Endodermal cell (in vitro differentiated cells): ENCODE measurements around the gene SDK1. TPM values are rescaled to one million over a fixed set of nuclear protein-coding genes. Genes with fewer than 3 reads are reported as not detected.

Source experiments
- DNase-seq: peaks from one replicate; pipeline ENCODE4 v3.0.0-alpha.2; 2017
- H3K27ac ChIP-seq: 2 replicates; pipeline ENCODE4 v1.5.1; 2013; ENCODE audit warnings: mild to moderate bottlenecking, low read depth, low read length, moderate library complexity
- H3K27me3 ChIP-seq: 2 replicates; pipeline ENCODE4 v1.6.1; 2013; ENCODE audit warnings: mild to moderate bottlenecking, low read length, moderate library complexity; ENCODE audit not compliant: insufficient read depth, control insufficient read depth, poor library complexity, severe bottlenecking
- H3K36me3 ChIP-seq: 2 replicates; pipeline ENCODE4 v1.7.0; 2013; ENCODE audit warnings: mild to moderate bottlenecking, low read length, moderate library complexity; ENCODE audit not compliant: control insufficient read depth, insufficient read depth
- H3K4me1 ChIP-seq: one replicate; pipeline ENCODE4 v1.7.0; 2013; ENCODE audit warnings: low read length; ENCODE audit not compliant: control insufficient read depth, insufficient read depth
- H3K4me3 ChIP-seq: 2 replicates; pipeline ENCODE4 v1.5.1; 2013; ENCODE audit warnings: mild to moderate bottlenecking, low read length, moderate library complexity
- H3K9ac ChIP-seq: 2 replicates; pipeline ENCODE4 v1.6.1; 2013; ENCODE audit warnings: mild to moderate bottlenecking, low read length, moderate library complexity; ENCODE audit not compliant: poor library complexity, severe bottlenecking; ENCODE audit errors: extremely low read depth
- H3K9me3 ChIP-seq: 2 replicates; pipeline ENCODE4 v1.6.1; 2013; ENCODE audit warnings: mild to moderate bottlenecking, low read length, moderate library complexity; ENCODE audit not compliant: control insufficient read depth
- H3K27ac Mint-ChIP-seq: 2 replicates; pipeline ENCODE4 v1.8.0; 2020; ENCODE audit warnings: mixed read lengths
- H3K27me3 Mint-ChIP-seq: 2 replicates; pipeline ENCODE4 v1.8.0; 2021; ENCODE audit warnings: mild to moderate bottlenecking, mixed read lengths; ENCODE audit not compliant: insufficient read depth
- H3K36me3 Mint-ChIP-seq: 2 replicates; pipeline ENCODE4 v1.8.0; 2020; ENCODE audit warnings: low read depth, mixed read lengths
- H3K4me1 Mint-ChIP-seq: 2 replicates; pipeline ENCODE4 v1.8.0; 2020; ENCODE audit warnings: mixed read lengths
- H3K4me3 Mint-ChIP-seq: 2 replicates; pipeline ENCODE4 v1.8.0; 2020; ENCODE audit warnings: mild to moderate bottlenecking, moderate library complexity, mixed read lengths
- H3K9me3 Mint-ChIP-seq: 2 replicates; pipeline ENCODE4 v1.8.0; 2020; ENCODE audit warnings: mild to moderate bottlenecking, mixed read lengths
- WGBS, 2 experiments: methylation state at CpG; one replicate each; pipeline versions ENCODE4 v1.1.5 to v1.1.7; 2013; ENCODE audit warnings: missing lambda C conversion rate in 2 of 2, mixed read lengths in 1 of 2; ENCODE audit not compliant: insufficient coverage in 1 of 2, insufficient read length in 1 of 2; 5-methylcytosine and 5-hydroxymethylcytosine counted together
- total RNA-seq, 2 donors: library from RNA; stranded (reverse); fragmentation: NEBNext Ultra II Directional in 1 of 2; extraction: Animal tissue kit (Norgen Biotek cat#: 25700) in 1 of 2; gene quantifications; 2 replicates in 1 of 2; 3 replicates in 1 of 2; pipeline ENCODE4 v1.2.1, GENCODE V29; 2021
- TF ChIP-seq, protein P1 (sequence below): fragments of 200-600 bp; sonication (generic); conservative IDR thresholded peaks from 2 replicates; pipeline ENCODE4 v1.5.0; 2021; ENCODE audit warnings: antibody characterized with exemption, mild to moderate bottlenecking

SDK1 gene
- total RNA-seq, 2 donors from 2014 or later, result 22.7 to 23.1 TPM

DNA sequence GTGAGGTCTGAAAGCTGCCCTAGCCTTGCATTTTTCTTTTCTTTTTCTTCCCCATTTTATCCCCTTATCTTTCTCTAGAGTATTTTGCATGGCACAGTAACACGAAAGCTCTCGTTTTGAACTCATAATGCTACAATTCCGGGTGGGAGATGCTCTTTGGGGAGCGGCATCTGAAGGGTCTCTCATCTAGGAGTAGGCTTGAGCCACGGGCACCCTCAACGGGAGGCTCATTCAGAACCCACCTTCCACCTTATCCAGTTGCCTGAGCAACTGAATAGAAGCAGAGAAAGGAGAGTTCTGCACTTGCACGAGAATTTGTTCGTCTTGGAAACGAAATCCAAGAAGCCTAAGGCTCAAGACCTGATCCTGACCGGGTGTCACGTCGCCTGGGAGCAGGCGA lies 777.5 kb downstream of the SDK1 start:
- no peaks in the 10 kb centered on the region for H3K4me1 ChIP-seq
- H3K36me3 ChIP-seq, result no peaks in the 10 kb centered on the region
- H3K9me3 Mint-ChIP-seq, result peaks cover 6% of the 10 kb centered on the region
- no peak overlapping the region for H3K27ac Mint-ChIP-seq
- TF ChIP-seq, protein P1, sequence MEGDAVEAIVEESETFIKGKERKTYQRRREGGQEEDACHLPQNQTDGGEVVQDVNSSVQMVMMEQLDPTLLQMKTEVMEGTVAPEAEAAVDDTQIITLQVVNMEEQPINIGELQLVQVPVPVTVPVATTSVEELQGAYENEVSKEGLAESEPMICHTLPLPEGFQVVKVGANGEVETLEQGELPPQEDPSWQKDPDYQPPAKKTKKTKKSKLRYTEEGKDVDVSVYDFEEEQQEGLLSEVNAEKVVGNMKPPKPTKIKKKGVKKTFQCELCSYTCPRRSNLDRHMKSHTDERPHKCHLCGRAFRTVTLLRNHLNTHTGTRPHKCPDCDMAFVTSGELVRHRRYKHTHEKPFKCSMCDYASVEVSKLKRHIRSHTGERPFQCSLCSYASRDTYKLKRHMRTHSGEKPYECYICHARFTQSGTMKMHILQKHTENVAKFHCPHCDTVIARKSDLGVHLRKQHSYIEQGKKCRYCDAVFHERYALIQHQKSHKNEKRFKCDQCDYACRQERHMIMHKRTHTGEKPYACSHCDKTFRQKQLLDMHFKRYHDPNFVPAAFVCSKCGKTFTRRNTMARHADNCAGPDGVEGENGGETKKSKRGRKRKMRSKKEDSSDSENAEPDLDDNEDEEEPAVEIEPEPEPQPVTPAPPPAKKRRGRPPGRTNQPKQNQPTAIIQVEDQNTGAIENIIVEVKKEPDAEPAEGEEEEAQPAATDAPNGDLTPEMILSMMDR, result no peak
- H3K36me3 Mint-ChIP-seq, result peaks cover 32% of the 10 kb centered on the region
- H3K27ac ChIP-seq, result no peak overlapping the region
- no peak overlapping the region for H3K4me3 Mint-ChIP-seq
- H3K9me3 ChIP-seq, result no peaks in the 10 kb centered on the region
- H3K4me3 ChIP-seq, result no peak overlapping the region
- DNase-seq, result no peak
- no peak overlapping the region for H3K9ac ChIP-seq
- 80 to 84% methylated on average over 4 to 13 of the region's 13 CpGs for WGBS, 2 experiments
- H3K27me3 ChIP-seq, result no peaks in the 10 kb centered on the region
- peaks cover 9% of the 10 kb centered on the region for H3K4me1 Mint-ChIP-seq
- no peaks in the 10 kb centered on the region for H3K27me3 Mint-ChIP-seq

DNA sequence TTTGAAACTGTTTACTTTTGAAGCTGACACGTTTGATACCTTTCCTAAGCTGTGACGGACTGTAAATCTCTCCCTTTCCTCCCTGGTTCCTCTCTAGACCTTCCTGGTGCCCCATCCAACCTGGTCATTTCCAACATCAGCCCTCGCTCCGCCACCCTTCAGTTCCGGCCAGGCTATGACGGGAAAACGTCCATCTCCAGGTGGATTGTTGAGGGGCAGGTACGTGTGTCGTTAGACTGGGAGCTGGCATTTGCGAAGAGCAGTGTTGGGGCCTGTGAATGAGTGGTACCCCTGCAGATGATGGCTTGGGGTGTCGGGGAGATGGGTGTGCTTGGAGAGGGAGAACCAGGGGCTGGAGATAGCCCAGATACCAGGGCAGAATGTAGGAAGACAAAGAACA lies 778.3 kb downstream of the SDK1 start:
- Mint-ChIP-seq H3K4me3 (no peak overlapping the region), H3K27ac (no peak overlapping the region), H3K27me3 (no peaks in the 10 kb centered on the region), H3K4me1 (peaks cover under 1% of the 10 kb centered on the region), H3K36me3 (peaks cover 31% of the 10 kb centered on the region), H3K9me3 (peaks cover 6% of the 10 kb centered on the region)
- no peaks in the 10 kb centered on the region for H3K27me3 ChIP-seq
- peak; percentile 10 for DNase-seq
- no peak overlapping the region for H3K27ac ChIP-seq
- no peak overlapping the region for H3K9ac ChIP-seq
- 94 to 98% methylated on average over 5 to 11 of the region's 11 CpGs for WGBS, 2 experiments
- no peak overlapping the region for H3K4me3 ChIP-seq
- TF ChIP-seq, protein P1, result no peak
- no peaks in the 10 kb centered on the region for H3K36me3 ChIP-seq
- H3K4me1 ChIP-seq, result no peaks in the 10 kb centered on the region
- no peaks in the 10 kb centered on the region for H3K9me3 ChIP-seq

DNA sequence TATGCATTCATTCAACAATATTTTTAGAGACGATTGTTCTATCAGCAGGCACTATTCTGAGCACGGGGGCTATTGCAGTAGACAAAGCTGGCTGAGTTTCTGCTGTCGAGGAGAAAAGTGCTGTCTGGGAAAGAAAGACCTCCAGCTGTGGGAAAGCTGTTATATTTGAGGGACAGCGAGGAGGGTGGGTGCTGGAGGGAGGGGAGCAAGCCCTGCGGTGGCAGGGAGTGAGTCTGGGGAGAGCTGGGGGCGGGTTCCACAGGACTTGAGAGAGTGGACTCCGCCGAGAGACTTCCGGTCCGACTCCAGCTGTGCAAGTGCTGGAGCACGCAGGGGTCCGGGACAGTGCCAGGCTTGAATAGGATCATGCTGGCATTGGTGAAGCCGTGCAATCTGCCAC lies 778.9 kb downstream of the SDK1 start:
- peak; percentile 22 for DNase-seq
- no peak overlapping the region for H3K27ac ChIP-seq

More for the DNA sequence above, 778.9 kb downstream of the SDK1 start:
- TF ChIP-seq, protein P1, result no peak
- Histone ChIP-seq H3K9me3 (no peaks in the 10 kb centered on the region), H3K27me3 (no peaks in the 10 kb centered on the region), H3K36me3 (no peaks in the 10 kb centered on the region), H3K9ac (no peak overlapping the region), H3K4me3 (no peak overlapping the region), H3K4me1 (no peaks in the 10 kb centered on the region)
- Mint-ChIP-seq H3K9me3 (peaks cover 6% of the 10 kb centered on the region), H3K4me3 (no peak overlapping the region), H3K36me3 (peaks cover 30% of the 10 kb centered on the region), H3K27me3 (no peaks in the 10 kb centered on the region), H3K27ac (no peak overlapping the region), H3K4me1 (no peaks in the 10 kb centered on the region)
- 82 to 83% methylated on average over 12 to 13 of the region's 13 CpGs for WGBS, 2 experiments
